HG03097 (cell line): Measurements from ENCODE around the gene FRMD3.
"Not testable (repeated sequence)": the region's sequence is repeated elsewhere in the genome, so short reads cannot be mapped to it uniquely, and the experiment has no call there.

Experiments used
- ATAC-seq: cut with Tn5 transposase; IDR thresholded peaks from one replicate; pipeline ENCODE4 v1.9.1; 2021; ENCODE audit not compliant: unreplicated experiment, low FRiP score

The FRMD3 gene

GRCh38 chr9:83526211-83526610, 12.0 kb downstream of the FRMD3 start:
- ATAC-seq = no peak

GRCh38 chr9:83523684-83524083, 14.5 kb downstream of the FRMD3 start:
- ATAC-seq = no peak

- ATAC-seq = no peak
Measured at GRCh38 chr9:83521411-83521810, 16.8 kb downstream of the FRMD3 start.

- no peak for ATAC-seq
Measured at GRCh38 chr9:83521011-83521410, 17.2 kb downstream of the FRMD3 start.

- ATAC-seq = no peak
Measured at GRCh38 chr9:83520292-83520691, 17.9 kb downstream of the FRMD3 start.

GRCh38 chr9:83517980-83518379, 20.2 kb downstream of the FRMD3 start:
- ATAC-seq = not testable (repeated sequence)

GRCh38 chr9:83514767-83515166, 23.4 kb downstream of the FRMD3 start:
- ATAC-seq = no peak

- ATAC-seq = no peak
Measured at GRCh38 chr9:83512621-83513020, 25.6 kb downstream of the FRMD3 start.

- peak; percentile 97 for ATAC-seq
Measured at GRCh38 chr9:83511051-83511450, 27.1 kb downstream of the FRMD3 start.

GRCh38 chr9:83509402-83509801, 28.8 kb downstream of the FRMD3 start:
- no peak for ATAC-seq

GRCh38 chr9:83508067-83508466, 30.1 kb downstream of the FRMD3 start:
- ATAC-seq = no peak

- no peak for ATAC-seq
Measured at GRCh38 chr9:83505282-83505681, 32.9 kb downstream of the FRMD3 start.

- ATAC-seq = no peak
Measured at GRCh38 chr9:83503866-83504265, 34.3 kb downstream of the FRMD3 start.

- no peak for ATAC-seq
Measured at GRCh38 chr9:83501565-83501964, 36.6 kb downstream of the FRMD3 start.

- no peak for ATAC-seq
Measured at GRCh38 chr9:83497441-83497840, 40.8 kb downstream of the FRMD3 start.

- no peak for ATAC-seq
Measured at GRCh38 chr9:83491995-83492394, 46.2 kb downstream of the FRMD3 start.

GRCh38 chr9:83491413-83491812, 46.8 kb downstream of the FRMD3 start:
- no peak for ATAC-seq

GRCh38 chr9:83489961-83490360, 48.2 kb downstream of the FRMD3 start:
- ATAC-seq = no peak

- ATAC-seq = no peak
Measured at GRCh38 chr9:83484990-83485389, 53.2 kb downstream of the FRMD3 start.

GRCh38 chr9:83483223-83483622, 55.0 kb downstream of the FRMD3 start:
- no peak for ATAC-seq

GRCh38 chr9:83479765-83480164, 58.4 kb downstream of the FRMD3 start:
- ATAC-seq = no peak

GRCh38 chr9:83477571-83477970, 60.6 kb downstream of the FRMD3 start:
- ATAC-seq = no peak

- no peak for ATAC-seq
Measured at GRCh38 chr9:83477120-83477519, 61.1 kb downstream of the FRMD3 start.
